Ovary (tissue), 3 donors: ENCODE results near the gene ADAM12.

Experiments
- POLR2A ChIP-seq: fragments of 450-650 bp; IDR thresholded peaks from one replicate; pipeline ENCODE4 v1.6.1; 2017; ENCODE audit warnings: antibody characterized with exemption, mild to moderate bottlenecking, moderate library complexity
- TF ChIP-seq, protein P1 (sequence below), 3 donors: fragments of 450-650 bp in 2 of 3; fragments of 200-600 bp in 1 of 3; IDR thresholded peaks; one replicate each; pipeline versions ENCODE4 v1.5.1 to v1.8.0; 2016 to 2022; ENCODE audit warnings: antibody characterized with exemption in 3 of 3, mild to moderate bottlenecking in 1 of 3
- donor health status: DM: no; HTN: no; CAD: no.

DNA sequence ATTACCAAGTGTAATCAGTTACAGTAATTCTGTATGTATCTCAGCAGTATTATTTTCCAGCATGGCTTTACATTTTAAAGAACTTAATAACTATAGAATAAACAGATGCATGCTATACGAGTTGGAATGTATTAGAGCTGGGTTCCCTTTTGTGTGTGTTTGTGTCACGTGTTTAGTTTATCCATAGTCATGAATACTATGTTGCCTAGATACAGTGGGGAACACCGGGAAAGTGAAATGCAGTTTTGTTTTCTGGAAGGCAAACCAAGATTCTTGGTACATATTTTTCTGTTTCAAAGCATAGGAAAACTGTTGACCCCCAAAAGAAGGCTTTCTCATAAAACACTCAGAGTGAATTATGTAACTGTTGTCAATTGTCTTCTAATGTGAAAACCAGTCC lies 372.9 kb downstream of the ADAM12 start:
- TF ChIP-seq POLR2A = no peak
- TF ChIP-seq, protein P1, sequence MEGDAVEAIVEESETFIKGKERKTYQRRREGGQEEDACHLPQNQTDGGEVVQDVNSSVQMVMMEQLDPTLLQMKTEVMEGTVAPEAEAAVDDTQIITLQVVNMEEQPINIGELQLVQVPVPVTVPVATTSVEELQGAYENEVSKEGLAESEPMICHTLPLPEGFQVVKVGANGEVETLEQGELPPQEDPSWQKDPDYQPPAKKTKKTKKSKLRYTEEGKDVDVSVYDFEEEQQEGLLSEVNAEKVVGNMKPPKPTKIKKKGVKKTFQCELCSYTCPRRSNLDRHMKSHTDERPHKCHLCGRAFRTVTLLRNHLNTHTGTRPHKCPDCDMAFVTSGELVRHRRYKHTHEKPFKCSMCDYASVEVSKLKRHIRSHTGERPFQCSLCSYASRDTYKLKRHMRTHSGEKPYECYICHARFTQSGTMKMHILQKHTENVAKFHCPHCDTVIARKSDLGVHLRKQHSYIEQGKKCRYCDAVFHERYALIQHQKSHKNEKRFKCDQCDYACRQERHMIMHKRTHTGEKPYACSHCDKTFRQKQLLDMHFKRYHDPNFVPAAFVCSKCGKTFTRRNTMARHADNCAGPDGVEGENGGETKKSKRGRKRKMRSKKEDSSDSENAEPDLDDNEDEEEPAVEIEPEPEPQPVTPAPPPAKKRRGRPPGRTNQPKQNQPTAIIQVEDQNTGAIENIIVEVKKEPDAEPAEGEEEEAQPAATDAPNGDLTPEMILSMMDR (IDR thresholded peaks at IDR 0.05) = no peak
